ENCODE results near the gene SYT7.

The SYT7 gene

DNA sequence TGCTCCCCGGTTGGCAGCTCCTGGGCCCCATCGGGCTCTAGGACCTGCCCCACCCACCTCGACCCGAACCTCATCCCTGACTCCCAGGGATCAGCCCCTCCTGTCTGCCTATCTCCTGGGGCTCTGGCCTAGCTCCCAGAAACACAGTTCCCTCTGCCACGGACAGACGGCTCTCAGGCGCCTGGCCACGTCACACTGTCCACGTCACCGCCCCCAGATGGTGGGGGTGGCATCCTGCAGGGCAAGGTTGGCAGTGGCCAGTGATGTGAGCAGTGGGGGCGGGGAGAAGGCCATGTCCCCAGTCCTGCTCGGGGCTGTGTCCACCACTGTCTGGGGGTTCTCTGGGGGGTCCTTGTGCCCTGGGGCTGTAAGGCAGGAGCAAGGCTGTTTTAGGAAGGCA is 29.2 kb downstream of the SYT7 start:
- no peak for TF ChIP-seq CTCF (IDR thresholded peaks at IDR 0.05; ENCODE audit: low read depth, low read length)
- DNase-seq (ENCODE audit: extremely low read depth, low read depth), result no peak

DNA sequence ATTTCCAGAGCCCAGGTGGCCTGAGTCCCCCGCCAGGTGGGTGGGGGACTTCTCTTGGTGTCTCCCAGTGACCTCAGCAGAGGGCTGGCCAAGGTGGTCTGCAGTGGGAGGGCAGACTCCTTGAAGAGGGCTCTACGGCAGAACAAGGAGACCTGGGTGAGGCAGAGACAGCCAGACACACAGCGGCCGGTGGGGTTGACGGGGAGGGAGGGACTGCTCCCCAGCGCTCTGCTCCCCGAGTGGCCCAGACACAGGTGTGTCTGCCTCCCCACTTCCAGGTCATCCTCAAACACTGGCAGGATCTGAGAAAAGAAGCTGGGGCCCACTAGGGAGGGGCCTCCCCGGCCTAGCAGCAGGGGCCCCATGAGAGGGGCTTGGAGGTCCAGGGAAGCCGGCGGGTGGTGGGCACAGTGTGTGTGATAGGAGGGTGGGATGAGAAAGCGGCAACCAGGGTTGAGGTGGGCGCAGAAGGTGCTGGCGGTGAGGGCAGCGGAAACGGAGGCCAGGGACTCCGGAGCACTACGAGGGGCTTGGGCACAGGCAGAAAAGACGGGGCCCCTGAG is 30.1 kb downstream of the SYT7 start:
- no peak for TF ChIP-seq CTCF (IDR thresholded peaks at IDR 0.05; ENCODE audit: low read depth, low read length)
- no peak for DNase-seq (ENCODE audit: extremely low read depth, low read depth)

DNA sequence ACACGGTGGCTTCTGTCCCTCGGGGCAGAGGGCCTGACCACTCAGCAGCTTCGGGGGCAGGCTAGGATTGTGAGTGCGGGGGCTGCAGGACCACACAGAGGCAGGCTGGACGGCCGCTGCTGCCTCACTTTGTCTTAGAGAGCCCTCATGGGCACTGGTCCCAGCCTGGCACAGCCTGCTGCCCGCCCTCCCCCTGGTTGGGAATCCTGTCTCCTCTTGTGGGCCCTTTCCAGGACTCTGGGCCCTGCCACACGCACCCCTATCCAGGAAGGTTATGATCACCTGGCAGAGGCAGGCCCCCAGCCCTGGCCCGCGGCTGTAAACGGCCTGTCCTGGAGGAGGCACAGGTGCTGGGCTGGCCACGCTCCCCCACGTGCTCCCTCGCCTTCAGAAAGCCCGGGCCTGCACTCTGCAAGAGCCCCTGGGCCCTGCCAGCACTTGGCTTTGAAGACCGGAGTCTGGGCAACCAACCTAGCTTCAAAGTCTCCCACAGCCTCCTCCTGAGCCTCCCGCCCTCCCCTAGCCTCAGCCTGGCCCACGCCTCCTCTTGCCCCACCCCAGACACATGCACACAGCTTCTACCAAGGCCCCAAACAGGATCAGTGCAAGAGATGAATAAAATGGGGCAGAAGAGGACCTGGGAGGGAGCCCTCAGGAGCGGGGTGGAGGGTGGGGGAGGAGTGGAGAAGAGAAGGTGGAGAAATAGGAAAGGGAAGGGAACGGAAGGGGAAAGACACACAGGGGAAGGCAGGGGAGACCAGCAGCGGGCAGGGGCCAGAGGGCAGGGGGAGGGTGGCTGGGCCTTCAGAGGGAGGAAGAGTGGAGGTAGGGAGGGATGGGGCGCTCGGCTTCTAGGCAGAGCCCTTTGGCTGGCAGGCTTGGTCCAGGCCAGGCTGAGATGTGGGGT is 31.0 kb downstream of the SYT7 start:
- DNase-seq (ENCODE audit: extremely low read depth, low read depth), result no peak
- TF ChIP-seq CTCF (IDR thresholded peaks at IDR 0.05; ENCODE audit: low read depth, low read length), result no peak

DNA sequence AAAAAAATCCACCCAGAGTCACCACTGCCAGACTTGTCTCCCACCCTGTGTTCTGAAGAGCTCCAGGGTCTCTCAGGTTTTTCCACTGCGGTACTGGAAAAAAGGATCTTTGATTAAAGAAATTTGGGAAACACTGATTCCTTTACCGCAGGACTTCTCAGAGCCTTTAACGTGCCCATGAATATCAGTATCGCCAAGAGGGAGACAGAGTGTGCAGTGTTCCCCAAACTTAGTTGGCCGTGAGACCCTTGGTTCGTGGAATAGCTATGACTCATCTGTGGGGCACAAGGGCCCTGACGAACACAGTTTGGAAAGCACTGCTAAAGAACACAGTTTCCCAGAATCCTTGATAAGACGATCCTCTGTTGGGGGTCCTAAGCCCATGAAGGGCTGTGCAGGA is 31.7 kb downstream of the SYT7 start:
- DNase-seq (ENCODE audit: extremely low read depth, low read depth), result no peak
- no peak for TF ChIP-seq CTCF (IDR thresholded peaks at IDR 0.05; ENCODE audit: low read depth, low read length)

- TF ChIP-seq CTCF (IDR thresholded peaks at IDR 0.05; ENCODE audit: low read depth, low read length), result no peak
- no peak for DNase-seq (ENCODE audit: extremely low read depth, low read depth)
These were observed 33.6 kb downstream of the SYT7 start for GRCh38 chr11:61547246-61547645.

DNA sequence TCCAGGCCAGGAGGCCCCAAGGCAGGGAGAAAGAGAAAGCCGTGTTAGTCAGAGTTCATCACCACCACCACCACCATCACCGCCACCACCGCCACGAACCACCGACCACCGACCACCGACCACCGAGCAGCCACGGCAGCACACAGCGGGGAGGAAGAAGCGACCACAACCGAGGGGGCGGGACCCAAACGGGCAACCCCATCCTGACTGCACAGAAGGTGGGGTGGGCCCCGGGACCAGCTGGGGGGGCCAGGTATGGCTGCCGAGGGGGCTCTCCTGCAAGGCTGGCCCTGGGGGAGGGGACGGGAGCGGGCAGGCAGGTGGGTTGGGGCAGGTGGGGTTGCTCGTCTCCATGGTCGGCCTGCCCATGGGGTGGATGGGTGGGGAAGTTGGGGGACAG is 34.2 kb downstream of the SYT7 start:
- no peak for TF ChIP-seq CTCF (IDR thresholded peaks at IDR 0.05; ENCODE audit: low read depth, low read length)
- no peak for DNase-seq (ENCODE audit: extremely low read depth, low read depth)

DNA sequence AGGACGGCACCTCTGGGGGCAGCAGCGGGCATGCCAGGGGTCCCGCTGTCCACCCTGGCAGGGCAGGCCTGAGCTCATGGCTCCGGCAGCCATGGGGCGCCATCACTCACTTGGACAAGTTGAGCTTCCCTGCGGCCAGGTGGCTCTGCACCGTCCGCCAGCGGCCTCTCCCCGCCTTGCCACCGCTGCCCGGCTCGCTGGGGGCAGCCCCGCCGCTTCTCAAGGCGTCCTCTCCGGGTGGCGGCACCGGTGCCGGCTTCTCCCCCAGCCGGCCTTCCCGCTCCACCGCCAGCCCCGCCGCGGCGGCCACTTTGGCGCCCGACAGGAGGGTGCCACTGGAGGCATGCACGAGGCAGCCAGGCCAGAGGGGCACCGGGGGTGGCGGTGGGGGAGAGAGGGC is 35.0 kb downstream of the SYT7 start:
- no peak for TF ChIP-seq CTCF (IDR thresholded peaks at IDR 0.05; ENCODE audit: low read depth, low read length)

More for the DNA sequence above, 35.0 kb downstream of the SYT7 start:
- no peak for DNase-seq (ENCODE audit: extremely low read depth, low read depth)

Measured in AG09319 (cell line).